Astrocyte (in vitro differentiated cells and primary cell): Measurements from ENCODE around the gene PIGU.

ENCODE experiments used
- CTCF ChIP-seq: IDR thresholded peaks from 2 replicates; pipeline ENCODE4 v1.5.1; 2011; ENCODE audit warnings: low read depth, mild to moderate bottlenecking, inconsistent platforms, low read length, moderate library complexity; ENCODE audit not compliant: insufficient read depth
- EZH2 ChIP-seq: IDR thresholded peaks from 2 replicates; pipeline ENCODE4 v1.6.1; 2012; ENCODE audit warnings: mild to moderate bottlenecking, low read length, inconsistent platforms; ENCODE audit not compliant: insufficient read depth

- no peak for TF ChIP-seq CTCF
- no peak for TF ChIP-seq EZH2
These were observed 133.3 kb downstream of the PIGU start for GRCh38 chr20:34543463-34544056.
